Glutamatergic neuron (in vitro differentiated cells): Measurements from ENCODE around the gene CPN2. TPM values are rescaled to one million over a fixed set of nuclear protein-coding genes. Genes with fewer than 3 reads are reported as not detected.

Source experiments
- DNase-seq: peaks from one replicate; pipeline ENCODE4 v3.0.0; 2022
- H3K27ac Mint-ChIP-seq: one replicate; pipeline ENCODE4 v1.8.0; 2020; ENCODE audit warnings: mild to moderate bottlenecking, mixed read lengths, inconsistent platforms; ENCODE audit not compliant: unreplicated experiment
- H3K27me3 Mint-ChIP-seq: one replicate; pipeline ENCODE4 v1.8.0; 2020; ENCODE audit warnings: mild to moderate bottlenecking, moderate library complexity, mixed read lengths, inconsistent platforms; ENCODE audit not compliant: unreplicated experiment
- H3K36me3 Mint-ChIP-seq: one replicate; pipeline ENCODE4 v1.8.0; 2020; ENCODE audit warnings: mild to moderate bottlenecking, mixed read lengths, inconsistent platforms; ENCODE audit not compliant: unreplicated experiment
- H3K4me1 Mint-ChIP-seq: one replicate; pipeline ENCODE4 v1.8.0; 2020; ENCODE audit warnings: mild to moderate bottlenecking, low read depth, mixed read lengths, inconsistent platforms; ENCODE audit not compliant: unreplicated experiment
- H3K4me3 Mint-ChIP-seq: one replicate; pipeline ENCODE4 v1.8.0; 2020; ENCODE audit warnings: mild to moderate bottlenecking, mixed read lengths, inconsistent platforms; ENCODE audit not compliant: unreplicated experiment
- H3K9me3 Mint-ChIP-seq: one replicate; pipeline ENCODE4 v1.8.0; 2020; ENCODE audit warnings: mild to moderate bottlenecking, moderate library complexity, mixed read lengths, inconsistent platforms; ENCODE audit not compliant: unreplicated experiment
- CTCF ChIP-seq: fragments of 200-600 bp; sonication (generic); IDR thresholded peaks from one replicate; pipeline ENCODE4 v1.5.0; 2021; ENCODE audit not compliant: partially characterized antibody, unreplicated experiment
- total RNA-seq: library from RNA; stranded (reverse); fragmentation: NEBNext Ultra II Directional; extraction: Animal tissue kit (Norgen Biotek cat#: 25700); gene quantifications from one replicate; pipeline ENCODE4 v1.2.1, GENCODE V29; 2021; ENCODE audit not compliant: unreplicated experiment

CPN2 gene
- total RNA-seq, 1 donor from 2014 or later: not detected

GRCh38 chr3:194310060-194310835, 40.9 kb downstream of the CPN2 start:
- Mint-ChIP-seq H3K4me1 (peaks cover 25% of the 10 kb centered on the region), H3K4me3 (no peak overlapping the region), H3K27me3 (peaks cover 7% of the 10 kb centered on the region), H3K36me3 (no peaks in the 10 kb centered on the region), H3K9me3 (no peaks in the 10 kb centered on the region), H3K27ac (no peak overlapping the region)
- TF ChIP-seq CTCF: no peak
- DNase-seq: no peak

GRCh38 chr3:194308601-194309449, 42.3 kb downstream of the CPN2 start:
- no peaks in the 10 kb centered on the region for H3K36me3 Mint-ChIP-seq
- no peak for TF ChIP-seq CTCF
- H3K27ac Mint-ChIP-seq: no peak overlapping the region
- H3K4me1 Mint-ChIP-seq: peaks cover 20% of the 10 kb centered on the region
- H3K4me3 Mint-ChIP-seq: no peak overlapping the region
- H3K27me3 Mint-ChIP-seq: peaks cover 3% of the 10 kb centered on the region
- H3K9me3 Mint-ChIP-seq: no peaks in the 10 kb centered on the region
- no peak for DNase-seq

- H3K36me3 Mint-ChIP-seq: no peaks in the 10 kb centered on the region
- TF ChIP-seq CTCF: no peak
- no peak overlapping the region for H3K4me3 Mint-ChIP-seq
- H3K9me3 Mint-ChIP-seq: no peaks in the 10 kb centered on the region
- no peak overlapping the region for H3K27ac Mint-ChIP-seq
- H3K27me3 Mint-ChIP-seq: peaks cover 3% of the 10 kb centered on the region
- peaks cover 19% of the 10 kb centered on the region for H3K4me1 Mint-ChIP-seq
- DNase-seq: no peak
Observed at GRCh38 chr3:194307849-194308248, 43.3 kb downstream of the CPN2 start.

- H3K27ac Mint-ChIP-seq: no peak overlapping the region
- H3K4me3 Mint-ChIP-seq: no peak overlapping the region
- H3K9me3 Mint-ChIP-seq: no peaks in the 10 kb centered on the region
- no peak for DNase-seq
- H3K4me1 Mint-ChIP-seq: peaks cover 13% of the 10 kb centered on the region
- no peaks in the 10 kb centered on the region for H3K27me3 Mint-ChIP-seq
- H3K36me3 Mint-ChIP-seq: no peaks in the 10 kb centered on the region
- no peak for TF ChIP-seq CTCF
Observed at GRCh38 chr3:194306771-194307640, 44.1 kb downstream of the CPN2 start.
